K562 (cell line): ENCODE data around the gene MBLAC2. TPM values are rescaled to one million over a fixed set of nuclear protein-coding genes. Genes with fewer than 3 reads are reported as not detected.

Source experiments
- ATF1 ChIP-seq, 2 experiments: fragments of 450-650 bp in 1 of 2; IDR thresholded peaks; 2 replicates each; pipeline ENCODE4 v1.6.1; 2016; ENCODE audit warnings: missing compliant biosample characterization in 1 of 2, missing genetic modification characterization in 1 of 2
- BHLHE40 ChIP-seq: IDR thresholded peaks from 2 replicates; pipeline ENCODE4 v1.6.1; 2011; ENCODE audit warnings: low read length, improper control_type of control experiment
- CUX1 ChIP-seq: fragments of 200-800 bp; sonication (Bioruptor generic); IDR thresholded peaks from 2 replicates; pipeline ENCODE4 v1.6.1; 2016; ENCODE audit warnings: missing genetic modification characterization, missing compliant biosample characterization
- DPF2 ChIP-seq: fragments of 450-650 bp; IDR thresholded peaks from 2 replicates; pipeline ENCODE4 v1.6.1; 2016
- GATA2 ChIP-seq: sonication (generic); formaldehyde crosslinking; IDR thresholded peaks from 2 replicates; pipeline ENCODE4 v1.4.0; 2020; ENCODE audit warnings: mild to moderate bottlenecking, missing genetic modification reagents
- GATAD2B ChIP-seq: fragments of 450-650 bp; IDR thresholded peaks from 2 replicates; pipeline ENCODE4 v1.6.1; 2017; ENCODE audit warnings: mild to moderate bottlenecking, borderline replicate concordance
- HDAC8 ChIP-seq: fragments of 450-650 bp; IDR thresholded peaks from 2 replicates; pipeline ENCODE4 v1.6.1; 2016; ENCODE audit warnings: mild to moderate bottlenecking, missing genetic modification characterization, moderate library complexity, missing compliant biosample characterization
- HNRNPLL ChIP-seq: fragments of 200-400 bp; formaldehyde crosslinking; IDR thresholded peaks from 2 replicates; pipeline ENCODE4 v1.6.1; 2017; ENCODE audit warnings: low read length, low read depth, mild to moderate bottlenecking; ENCODE audit not compliant: poor library complexity, severe bottlenecking
- MCM2 ChIP-seq: fragments of 450-650 bp; IDR thresholded peaks from 2 replicates; pipeline ENCODE4 v1.6.1; 2017; ENCODE audit warnings: low read depth, mild to moderate bottlenecking
- MCM7 ChIP-seq, 2 experiments: fragments of 450-650 bp; IDR thresholded peaks; 2 replicates each; pipeline ENCODE4 v1.6.1; 2016 to 2018
- NFXL1 ChIP-seq: fragments of 450-650 bp; formaldehyde crosslinking; IDR thresholded peaks from 2 replicates; pipeline ENCODE4 v1.4.0; 2021; ENCODE audit warnings: mild to moderate bottlenecking
- NUFIP1 ChIP-seq: fragments of 450-650 bp; IDR thresholded peaks from 2 replicates; pipeline ENCODE4 v1.6.1; 2018; ENCODE audit not compliant: partially characterized antibody
- PHB ChIP-seq: fragments of 250-450 bp; sonication (Bioruptor Pico); IDR thresholded peaks from 2 replicates; pipeline ENCODE4 v1.5.0; 2021
- PHB2 ChIP-seq: fragments of 450-650 bp; IDR thresholded peaks from 2 replicates; pipeline ENCODE4 v1.6.1; 2017; ENCODE audit warnings: low read depth
- POLR2AphosphoS2 ChIP-seq: IDR thresholded peaks from 2 replicates; pipeline ENCODE4 v1.6.1; 2012; ENCODE audit warnings: low read length, improper control_type of control experiment
- POLR2B ChIP-seq: fragments of 450-650 bp; IDR thresholded peaks from 2 replicates; pipeline ENCODE4 v1.6.1; 2018; ENCODE audit warnings: low read depth; ENCODE audit not compliant: partially characterized antibody
- TEAD2 ChIP-seq: fragments of 450-650 bp; IDR thresholded peaks from 2 replicates; pipeline ENCODE4 v1.6.1; 2016; ENCODE audit warnings: missing genetic modification characterization, control low read depth, missing compliant biosample characterization
- ZBTB43 ChIP-seq: sonication (generic); formaldehyde crosslinking; IDR thresholded peaks from 2 replicates; pipeline ENCODE4 v1.8.0; 2023; ENCODE audit warnings: mild to moderate bottlenecking, missing genetic modification reagents
- ZNF12 ChIP-seq: sonication (generic); formaldehyde crosslinking; IDR thresholded peaks from 2 replicates; pipeline ENCODE4 v1.4.0; 2020; ENCODE audit warnings: mild to moderate bottlenecking, missing genetic modification reagents
- ZNF232 ChIP-seq: sonication (generic); formaldehyde crosslinking; IDR thresholded peaks from 2 replicates; pipeline ENCODE4 v1.8.0; 2022; ENCODE audit warnings: mild to moderate bottlenecking, missing genetic modification reagents
- ZSCAN32 ChIP-seq: fragments of 450-650 bp; formaldehyde crosslinking; IDR thresholded peaks from 2 replicates; pipeline ENCODE4 v1.4.0; 2020; ENCODE audit warnings: mild to moderate bottlenecking, moderate library complexity
- polyA plus RNA-seq, 8 experiments: library from polyadenylated mRNA; depleted of rRNA in 4 of 8; stranded (reverse) in 5 of 8; unstranded in 3 of 8; fragments of >200 nt; fragmentation: Nextera tagmentation in 2 of 8; fragmentation: Illumina TruSeq in 1 of 8; extraction: Ambion mirVana in 2 of 8; extraction: Trizol in 1 of 8; gene quantifications; 2 replicates each; pipeline versions ENCODE4 v1.2.1 to v1.2.3, GENCODE V29; 2011 to 2014; ENCODE audit warnings: inconsistent platforms in 1 of 8, missing spikeins in 1 of 8
- total RNA-seq, 7 experiments: library from RNA; depleted of rRNA in 6 of 7; stranded (reverse); fragments of >200 nt in 6 of 7; fragmentation: Illumina TruSeq in 2 of 7; extraction: Trizol in 2 of 7; gene quantifications; 2 replicates each; pipeline versions ENCODE4 v1.2.1 to v1.2.3, GENCODE V29; 2011 to 2021; ENCODE audit warnings: low replicate concordance in 1 of 7
- TF ChIP-seq, protein P1 (sequence below): sonication (generic); formaldehyde crosslinking; IDR thresholded peaks from 2 replicates; pipeline ENCODE4 v1.8.1; 2023; ENCODE audit warnings: mild to moderate bottlenecking, missing genetic modification reagents

Gene MBLAC2
- total and polyA plus RNA-seq, 9 of the 15 experiments (the other 6 are each of a cell fraction or from before 2014, with no cell fraction given): 2.4 to 13.1 (median 10.3) TPM

DNA sequence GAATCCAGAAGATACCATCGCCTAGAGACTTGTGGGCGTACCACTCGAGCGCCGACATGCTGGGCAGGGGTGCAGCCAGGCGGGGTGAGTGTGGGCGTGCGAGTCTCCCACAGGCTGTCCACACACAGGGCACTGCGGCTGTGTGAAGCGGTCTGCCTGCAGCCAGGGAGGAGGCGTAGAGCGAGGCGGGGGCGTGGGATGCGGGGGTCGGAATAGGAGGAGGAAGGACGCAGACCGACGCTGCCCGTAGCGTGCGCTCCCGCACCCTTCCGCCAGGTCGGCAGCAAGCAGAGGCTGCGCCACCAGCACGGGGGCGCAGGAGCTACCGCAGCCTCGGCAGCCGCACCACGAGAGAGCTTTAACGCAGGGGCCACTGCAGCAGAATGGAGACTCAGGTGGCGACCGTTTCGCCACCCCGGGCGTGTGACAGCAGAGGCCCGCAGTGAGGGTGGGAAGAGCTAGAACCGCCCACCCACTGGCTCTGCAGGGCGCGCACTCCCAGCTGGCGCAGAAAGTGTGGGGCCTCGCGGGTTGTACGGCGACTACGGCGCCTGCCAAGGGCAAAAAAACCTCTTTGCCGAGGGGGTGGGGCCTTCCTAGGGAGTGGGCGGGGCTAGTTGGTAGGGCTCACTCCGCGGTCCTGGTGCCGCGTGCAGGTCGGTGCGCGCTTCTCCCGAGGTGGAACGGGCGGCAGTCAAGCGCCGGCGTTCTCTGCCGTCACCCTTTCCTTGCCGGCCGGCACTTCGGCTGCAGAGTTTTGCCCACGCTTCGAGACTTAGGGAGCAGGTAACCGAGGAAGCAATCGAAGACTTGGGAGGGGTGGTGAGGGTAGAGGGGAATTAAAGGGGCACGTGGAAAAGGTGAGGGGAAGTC is at the start of gene MBLAC2, which contains the start of gene POLR3G (continued):
- TF ChIP-seq ZBTB43 (0 out of 2 replicates have a peak, but pooled peaks have one; percentile 22), PHB (CRISPR knock-in tag) (no peak), POLR2AphosphoS2 (no peak; the same call in 1 of the 2 replicates), ZNF12 (CRISPR knock-in tag) (no peak; the same call in 1 of the 2 replicates), GATAD2B (no peak), TEAD2 (tag) (no peak), MCM2 (no peak), NUFIP1 (peak; percentile 39), MCM7 (IDR thresholded peaks at IDR 0.05) (no peak), HDAC8 (tag) (0 out of 2 replicates have a peak, but pooled peaks have one; percentile 14), GATA2 (no peak), ZNF232 (CRISPR knock-in tag) (no peak), ATF1 (CRISPR knock-in tag; IDR thresholded peaks at IDR 0.05) (no peak), ATF1 (tag; IDR thresholded peaks at IDR 0.05) (peak; percentile 81), CUX1 (CRISPR knock-in tag) (no peak), BHLHE40 (peak; percentile 75), PHB2 (no peak), DPF2 (peak; percentile 61; the same call in 1 of the 2 replicates), HNRNPLL (peak; percentile 95), ZSCAN32 (CRISPR knock-in tag) (no peak), POLR2B (peak; percentile 81), NFXL1 (CRISPR knock-in tag) (no peak)
- TF ChIP-seq, protein P1, sequence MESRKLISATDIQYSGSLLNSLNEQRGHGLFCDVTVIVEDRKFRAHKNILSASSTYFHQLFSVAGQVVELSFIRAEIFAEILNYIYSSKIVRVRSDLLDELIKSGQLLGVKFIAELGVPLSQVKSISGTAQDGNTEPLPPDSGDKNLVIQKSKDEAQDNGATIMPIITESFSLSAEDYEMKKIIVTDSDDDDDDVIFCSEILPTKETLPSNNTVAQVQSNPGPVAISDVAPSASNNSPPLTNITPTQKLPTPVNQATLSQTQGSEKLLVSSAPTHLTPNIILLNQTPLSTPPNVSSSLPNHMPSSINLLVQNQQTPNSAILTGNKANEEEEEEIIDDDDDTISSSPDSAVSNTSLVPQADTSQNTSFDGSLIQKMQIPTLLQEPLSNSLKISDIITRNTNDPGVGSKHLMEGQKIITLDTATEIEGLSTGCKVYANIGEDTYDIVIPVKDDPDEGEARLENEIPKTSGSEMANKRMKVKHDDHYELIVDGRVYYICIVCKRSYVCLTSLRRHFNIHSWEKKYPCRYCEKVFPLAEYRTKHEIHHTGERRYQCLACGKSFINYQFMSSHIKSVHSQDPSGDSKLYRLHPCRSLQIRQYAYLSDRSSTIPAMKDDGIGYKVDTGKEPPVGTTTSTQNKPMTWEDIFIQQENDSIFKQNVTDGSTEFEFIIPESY (CRISPR knock-in tag): peak; percentile 62
